ENCODE data around the gene CCDC91.
"Not testable (repeated sequence)": the region's sequence is repeated elsewhere in the genome, so short reads cannot be mapped to it uniquely, and the experiment has no call there.

CCDC91 gene

DNA sequence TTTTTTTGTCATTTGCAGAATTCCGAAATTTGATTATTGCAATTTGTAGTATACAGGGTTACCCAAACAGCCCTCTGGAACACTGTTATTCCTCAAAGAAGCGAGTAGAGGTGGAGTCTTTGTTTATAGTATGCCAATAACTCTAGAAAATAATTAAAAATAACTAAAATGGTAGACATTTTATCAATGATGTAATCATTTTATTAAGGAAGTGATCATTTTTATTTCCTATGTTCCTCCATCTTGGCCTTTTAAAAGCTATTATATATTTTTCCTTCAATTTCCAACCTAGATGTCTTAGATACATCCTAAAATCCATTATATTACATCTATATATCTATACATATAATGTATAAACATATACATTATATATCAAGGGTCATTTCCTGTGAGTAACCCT is 106.0 kb downstream of the CCDC91 start:
- DNase-seq = no peak

DNA sequence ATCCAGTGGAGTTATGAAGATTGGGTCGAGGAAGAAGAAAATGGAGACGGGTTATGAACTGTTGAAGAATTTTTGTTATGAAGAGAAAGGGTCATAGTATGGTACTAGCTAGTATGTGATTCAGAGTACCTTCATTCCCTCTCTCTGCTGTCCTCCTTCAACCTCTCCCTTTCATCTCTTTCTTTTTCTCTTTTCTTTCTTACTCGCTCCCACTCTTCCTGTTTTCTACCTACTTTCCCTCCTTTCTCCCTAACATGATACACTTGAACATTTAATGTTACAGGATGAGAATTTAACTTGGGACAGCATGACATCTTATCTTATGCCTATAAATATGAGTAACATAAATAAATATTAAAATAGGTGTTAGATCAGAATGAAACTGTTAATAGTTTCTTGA is 112.9 kb downstream of the CCDC91 start:
- no peak for DNase-seq

DNA sequence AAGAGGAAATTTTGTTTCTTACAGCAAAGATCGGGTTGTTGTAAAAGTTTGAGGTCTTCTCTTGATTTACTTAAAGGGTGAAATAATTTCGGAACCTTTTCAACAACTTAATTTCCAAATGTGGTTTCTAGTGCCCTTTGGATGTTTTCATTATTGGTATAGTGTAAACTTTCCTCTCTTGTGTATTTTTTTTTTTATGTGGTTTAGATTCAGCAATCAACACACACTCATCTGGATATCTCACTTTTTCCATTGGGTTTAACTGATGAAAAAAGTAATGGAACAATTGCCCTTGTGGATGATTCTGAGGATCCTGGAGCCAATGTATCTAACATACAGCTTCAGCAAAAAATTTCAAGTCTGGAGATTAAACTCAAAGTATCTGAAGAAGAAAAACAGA is 116.3 kb downstream of the CCDC91 start:
- no peak for DNase-seq

DNA sequence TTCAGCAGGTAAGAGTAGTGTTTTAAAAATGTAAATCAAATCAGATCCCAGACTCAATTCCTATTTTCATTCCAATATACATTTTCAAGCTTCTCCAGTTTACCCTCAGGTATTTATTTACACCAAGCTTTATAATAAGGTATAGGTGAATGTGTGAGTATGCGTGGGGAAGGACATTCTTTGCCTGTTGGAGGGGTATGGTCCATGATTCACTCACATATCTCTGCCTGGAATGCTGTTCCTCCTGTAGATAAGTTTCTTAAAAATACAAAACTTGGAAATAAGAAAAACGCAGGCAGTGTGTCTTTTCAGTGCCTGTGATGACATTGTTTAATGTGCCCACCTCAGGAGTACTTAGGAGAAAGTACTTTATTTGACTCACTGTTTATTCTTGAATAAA is 118.6 kb downstream of the CCDC91 start:
- no peak for DNase-seq

DNA sequence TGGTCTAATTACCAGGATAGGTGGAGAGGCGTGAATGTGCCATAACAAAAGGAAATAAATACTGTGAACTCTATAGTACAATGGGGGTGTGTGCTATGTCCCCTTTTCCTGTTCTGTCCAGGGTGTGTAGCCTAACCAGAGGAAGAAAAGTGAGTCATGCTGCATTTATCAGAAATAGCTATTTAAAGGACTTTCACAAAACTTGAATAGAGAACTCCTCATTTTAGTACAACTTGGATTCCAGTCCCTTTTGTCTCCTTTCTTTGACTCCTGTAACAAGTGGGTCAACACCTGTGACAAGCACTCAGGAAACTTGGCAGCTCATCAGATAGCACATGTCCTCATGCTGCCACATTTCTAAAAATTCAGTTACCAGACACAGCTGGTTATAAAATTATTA is 123.4 kb downstream of the CCDC91 start:
- no peak for DNase-seq

GRCh38 chr12:28316049-28316448 is 125.8 kb downstream of the CCDC91 start:
- DNase-seq = no peak

DNA sequence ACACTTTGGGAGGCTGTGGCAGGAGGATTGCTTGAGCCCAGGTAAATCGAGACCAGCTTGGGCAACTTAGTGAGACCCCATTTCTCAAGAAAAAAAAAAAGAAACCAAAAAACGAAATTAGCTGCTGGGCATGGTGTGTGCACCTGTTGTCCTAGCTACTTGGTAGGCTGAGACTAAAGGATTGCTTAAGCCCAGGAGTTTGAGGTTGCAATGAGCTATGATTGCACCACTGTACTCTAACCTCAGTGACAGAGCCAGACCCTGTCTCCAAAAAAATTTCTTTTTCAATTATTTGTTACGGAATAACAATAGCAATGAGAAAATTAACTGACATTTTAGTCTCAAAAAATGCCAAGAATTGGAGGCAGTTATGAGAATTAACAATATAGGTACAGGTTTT is 128.0 kb downstream of the CCDC91 start:
- DNase-seq = no peak

- no peak for DNase-seq
Observed at GRCh38 chr12:28320353-28320752, 130.1 kb downstream of the CCDC91 start.

DNA sequence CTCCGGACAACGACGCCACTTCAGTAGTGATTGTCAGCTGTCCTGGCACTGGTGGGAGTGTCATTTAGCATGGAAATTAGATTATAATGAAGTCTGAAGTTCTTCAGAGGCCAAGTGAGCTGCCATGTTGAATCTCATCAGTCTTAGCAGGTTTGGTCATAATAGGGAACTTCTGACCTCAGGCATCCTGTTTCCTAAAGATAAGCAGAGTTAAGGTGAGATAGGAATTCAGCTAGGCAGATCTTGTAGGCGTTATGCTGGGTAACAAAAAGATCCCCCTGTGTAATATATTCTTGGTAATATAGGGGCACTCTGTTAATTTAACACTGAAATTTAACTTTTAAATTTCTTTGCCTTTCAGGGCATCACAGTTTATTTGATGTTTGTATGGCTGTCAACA is 137.5 kb downstream of the CCDC91 start:
- DNase-seq = no peak

GRCh38 chr12:28328967-28329366 is 138.7 kb downstream of the CCDC91 start:
- no peak for DNase-seq

DNA sequence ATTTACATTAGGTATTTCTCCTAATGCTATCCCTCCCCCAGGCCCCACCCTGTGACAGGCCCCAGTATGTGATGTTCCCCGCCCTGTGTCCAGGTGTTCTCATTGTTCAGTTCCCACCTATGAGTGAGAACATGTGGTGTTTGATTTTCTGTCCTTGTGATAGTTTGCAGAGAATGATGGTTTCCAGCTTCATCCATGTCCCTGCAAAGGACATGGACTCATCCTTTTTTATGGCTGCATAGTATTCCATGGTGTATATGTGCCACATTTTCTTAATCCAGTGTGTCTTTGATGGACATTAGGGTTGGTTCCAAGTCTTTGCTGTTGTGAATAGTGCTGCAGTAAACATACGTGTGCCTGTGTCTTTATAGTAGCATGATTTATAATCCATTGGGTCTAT is 139.5 kb downstream of the CCDC91 start:
- not testable (repeated sequence) for DNase-seq

GRCh38 chr12:28330232-28330631 is 140.0 kb downstream of the CCDC91 start:
- DNase-seq = not testable (repeated sequence)

- no peak for DNase-seq
Observed at GRCh38 chr12:28331130-28331529, 140.9 kb downstream of the CCDC91 start.

- no peak for DNase-seq
Observed at GRCh38 chr12:28340261-28341045, 150.2 kb downstream of the CCDC91 start.

- no peak for DNase-seq
Observed at GRCh38 chr12:28343713-28344112, 153.5 kb downstream of the CCDC91 start.

DNA sequence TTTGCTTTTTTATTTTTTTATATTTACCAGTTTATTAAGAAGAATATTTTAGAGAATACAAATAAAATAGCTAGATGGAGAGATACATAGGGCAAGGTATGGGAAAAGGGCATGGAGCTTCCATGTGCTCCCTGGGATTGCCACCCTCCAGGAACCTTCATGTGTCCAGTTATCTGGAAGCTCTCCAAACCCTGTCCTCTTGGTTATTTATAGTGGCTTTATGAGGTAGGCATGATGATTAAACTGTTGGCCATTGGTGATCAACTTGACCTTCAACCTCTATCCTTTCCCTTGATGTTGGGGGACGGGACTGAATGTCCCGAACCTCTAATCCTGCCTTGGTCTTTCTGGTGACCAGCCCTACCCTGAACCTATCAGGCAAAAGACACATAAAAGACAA is 156.3 kb downstream of the CCDC91 start:
- no peak for DNase-seq

GRCh38 chr12:28349196-28349595 is 158.9 kb downstream of the CCDC91 start:
- no peak for DNase-seq

DNA sequence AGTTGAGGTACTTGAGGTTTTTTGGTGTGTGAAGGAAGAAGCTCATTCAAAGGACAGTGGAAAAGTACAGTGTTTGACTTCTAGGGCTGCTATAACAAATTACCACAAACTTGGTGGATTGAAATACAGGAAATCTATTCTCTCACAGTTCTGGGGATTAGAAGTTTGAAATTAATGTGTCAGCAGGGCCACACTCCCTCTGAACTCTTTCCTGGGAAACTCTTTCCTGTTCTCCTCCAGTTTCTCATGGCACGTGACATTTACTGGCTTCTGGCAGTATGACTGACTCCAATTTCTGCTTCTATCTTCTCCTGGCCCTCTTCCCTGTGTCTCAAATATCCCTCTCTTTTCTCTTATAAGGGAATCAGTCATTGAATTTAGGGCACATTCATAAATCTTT is 160.2 kb downstream of the CCDC91 start:
- DNase-seq = no peak

DNA sequence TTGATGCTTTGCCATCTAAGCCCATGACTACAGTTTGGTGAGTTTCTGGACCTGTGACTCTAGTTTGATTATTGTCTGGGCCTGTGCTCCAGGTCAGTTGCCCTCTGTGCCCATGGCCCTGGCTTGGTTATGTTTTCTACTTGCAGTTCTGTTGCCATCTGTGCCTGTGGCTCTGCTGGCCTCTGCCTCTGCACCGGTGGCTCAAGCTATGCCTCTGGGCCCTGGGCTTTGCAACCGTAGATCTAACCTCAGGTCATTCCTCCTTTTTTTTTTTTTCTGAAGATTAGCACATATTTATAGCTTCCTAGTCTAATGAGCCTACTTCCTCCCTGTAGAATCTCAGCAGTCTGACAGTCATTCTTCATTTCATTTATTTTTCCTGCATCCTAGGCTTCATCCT is 161.2 kb downstream of the CCDC91 start:
- DNase-seq = no peak

DNA sequence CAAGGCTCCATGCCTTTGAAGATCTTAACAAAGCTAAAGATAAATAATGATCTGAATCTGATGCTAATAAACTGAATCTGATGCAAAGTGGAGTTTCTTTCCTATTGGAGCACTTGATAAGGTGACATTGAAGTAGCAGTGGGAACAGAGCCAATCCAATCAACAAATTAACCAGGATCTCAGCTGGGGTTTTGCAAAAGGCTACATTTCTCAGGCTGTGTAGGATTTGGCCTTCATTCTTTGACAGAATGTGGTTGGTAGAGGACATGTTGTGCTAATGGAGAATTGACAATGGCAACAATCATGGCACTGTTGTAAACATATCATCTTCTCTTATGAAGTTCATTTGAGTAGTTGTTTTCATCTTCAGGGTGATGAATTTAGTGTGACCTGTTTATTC is 164.9 kb downstream of the CCDC91 start:
- DNase-seq = no peak

DNA sequence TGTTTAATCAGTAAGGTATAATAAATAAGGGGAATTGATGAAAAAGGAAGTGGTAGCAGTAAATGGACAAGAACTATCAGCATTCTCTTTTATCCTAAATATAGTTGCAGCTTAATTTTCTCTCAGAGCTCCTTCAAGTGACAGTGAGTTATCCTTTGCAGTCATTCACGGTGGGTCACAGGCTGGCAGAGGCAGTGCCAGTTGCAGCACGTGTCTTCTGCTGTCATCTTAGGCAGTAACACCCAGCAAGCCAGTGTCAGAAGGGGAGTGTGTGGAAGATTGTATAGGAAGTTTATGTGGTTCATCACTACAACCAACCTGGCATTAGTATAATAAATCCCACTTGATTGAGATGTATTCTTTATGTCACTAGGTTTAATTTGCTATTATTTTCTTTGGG is 170.0 kb downstream of the CCDC91 start:
- DNase-seq = no peak

DNA sequence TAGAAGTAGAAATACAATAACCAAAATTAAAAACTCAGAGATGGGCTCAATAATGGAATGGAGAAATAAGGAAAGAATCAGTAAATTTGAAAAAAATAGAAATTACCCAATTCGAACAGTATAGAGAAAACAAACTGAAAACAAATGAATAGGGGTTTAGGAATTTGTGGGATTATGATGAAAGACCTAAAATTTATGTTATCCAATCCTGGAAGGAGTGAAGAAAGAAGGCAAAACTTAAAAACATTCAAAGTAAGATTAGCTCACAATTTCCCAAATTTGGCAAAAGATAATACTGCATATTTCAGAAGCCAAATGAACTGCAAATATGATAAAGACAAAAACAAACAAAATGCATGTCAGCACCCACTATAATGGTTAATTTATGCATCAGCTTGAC is 177.1 kb downstream of the CCDC91 start:
- DNase-seq = no peak

- no peak for DNase-seq
Observed at GRCh38 chr12:28367993-28368392, 177.7 kb downstream of the CCDC91 start.

DNA sequence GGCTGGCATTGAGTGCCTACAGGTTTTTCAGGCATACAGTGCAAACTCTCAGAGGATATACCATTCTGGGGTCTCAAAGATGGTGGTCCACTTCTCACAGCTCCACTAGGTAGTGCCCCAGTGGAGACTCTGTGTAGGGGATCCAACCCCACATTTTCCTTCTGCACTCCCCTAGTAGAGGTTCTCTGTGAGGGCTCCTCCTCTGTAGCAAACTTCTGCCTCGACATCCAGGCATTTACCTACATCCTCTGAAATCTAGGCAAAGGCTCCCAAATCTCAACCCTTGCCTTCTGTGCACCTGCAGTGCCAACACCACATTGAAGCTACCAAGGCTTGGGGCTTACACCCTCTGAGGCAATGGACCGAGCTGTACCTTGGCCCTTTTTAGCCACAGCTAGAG is 179.2 kb downstream of the CCDC91 start:
- no peak for DNase-seq

- DNase-seq = no peak
Observed at GRCh38 chr12:28374556-28374955, 184.3 kb downstream of the CCDC91 start.
